CD4-positive, alpha-beta T cell treated with Interleukin-4 for 1 hour (primary cell): ENCODE results near the gene FLOT1.
A peak's percentile ranks its signal among the peaks of the same experiment; 100 is the strongest.
"Not testable (repeated sequence)": the region's sequence is repeated elsewhere in the genome, so short reads cannot be mapped to it uniquely, and the experiment has no call there.

Source experiments
- DNase-seq, 2 donors: peaks; one replicate each; pipeline ENCODE4 v3.0.0-alpha.2; 2020 to 2022

Gene FLOT1

DNA sequence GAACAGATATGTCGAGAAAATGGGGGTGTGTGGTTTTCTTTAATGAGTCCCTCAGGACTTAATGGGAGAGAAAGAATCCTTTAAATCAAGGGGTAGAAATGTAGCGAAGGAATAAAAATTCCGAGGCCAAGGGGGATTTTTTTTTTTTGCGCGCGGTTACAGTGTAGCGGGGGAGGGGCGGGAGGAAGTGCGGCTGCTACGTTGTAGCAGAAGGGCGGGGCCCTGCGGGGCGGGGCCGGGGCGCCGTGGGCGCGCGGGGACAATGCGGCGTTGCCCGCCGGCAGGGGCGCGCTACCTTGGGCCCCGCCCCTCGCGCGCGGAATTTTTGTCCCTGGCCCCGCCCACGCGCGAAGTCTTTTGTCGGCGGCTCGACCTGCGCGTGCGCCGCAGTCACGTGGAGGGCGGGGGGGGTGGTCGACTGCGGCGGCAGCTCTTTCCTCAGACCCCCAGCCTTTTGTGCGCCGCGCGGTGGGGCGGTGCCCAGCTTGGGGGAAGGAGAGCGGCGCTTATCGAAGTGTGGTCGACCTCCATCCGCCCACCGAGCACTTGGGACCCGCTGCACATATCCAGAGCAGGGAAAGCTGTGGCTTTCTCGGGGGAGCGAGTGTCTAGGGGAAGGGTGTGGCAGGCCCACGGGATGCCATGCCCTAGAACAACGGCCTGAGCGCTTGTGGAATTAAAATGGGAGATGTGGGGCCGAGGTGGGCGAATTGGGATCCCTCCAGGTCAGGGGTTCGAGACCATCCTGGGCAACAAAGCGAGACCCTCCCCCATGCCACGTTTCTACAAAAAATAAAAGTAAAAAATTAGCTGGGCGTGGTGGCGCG, 21.1 kb downstream of the FLOT1 start:
- peak; percentile 93 to 94 for DNase-seq

DNA sequence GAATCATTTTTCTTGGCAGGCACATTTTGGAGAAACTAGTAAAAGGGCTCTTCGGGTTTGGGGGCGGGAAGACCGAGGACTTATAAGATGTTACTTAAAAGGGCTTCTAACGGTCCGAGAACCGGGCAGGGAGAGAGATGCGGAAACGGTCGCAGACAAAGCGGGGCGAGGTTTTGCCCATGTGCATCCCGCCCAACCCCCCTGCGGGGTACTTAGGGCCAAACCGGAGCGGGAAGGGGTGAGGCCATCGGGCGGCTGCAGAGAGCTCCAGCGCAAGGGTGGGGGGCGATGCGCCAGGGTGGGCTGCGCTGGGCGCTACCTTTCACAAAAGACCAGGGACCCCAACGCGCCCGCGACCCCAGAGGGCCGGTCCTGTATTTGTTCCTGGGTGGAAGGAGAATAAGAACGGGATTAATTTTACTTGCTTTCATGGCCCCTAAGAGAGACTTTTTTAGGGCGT, 21.7 kb downstream of the FLOT1 start:
- peak; percentile 61 to 63 for DNase-seq

DNA sequence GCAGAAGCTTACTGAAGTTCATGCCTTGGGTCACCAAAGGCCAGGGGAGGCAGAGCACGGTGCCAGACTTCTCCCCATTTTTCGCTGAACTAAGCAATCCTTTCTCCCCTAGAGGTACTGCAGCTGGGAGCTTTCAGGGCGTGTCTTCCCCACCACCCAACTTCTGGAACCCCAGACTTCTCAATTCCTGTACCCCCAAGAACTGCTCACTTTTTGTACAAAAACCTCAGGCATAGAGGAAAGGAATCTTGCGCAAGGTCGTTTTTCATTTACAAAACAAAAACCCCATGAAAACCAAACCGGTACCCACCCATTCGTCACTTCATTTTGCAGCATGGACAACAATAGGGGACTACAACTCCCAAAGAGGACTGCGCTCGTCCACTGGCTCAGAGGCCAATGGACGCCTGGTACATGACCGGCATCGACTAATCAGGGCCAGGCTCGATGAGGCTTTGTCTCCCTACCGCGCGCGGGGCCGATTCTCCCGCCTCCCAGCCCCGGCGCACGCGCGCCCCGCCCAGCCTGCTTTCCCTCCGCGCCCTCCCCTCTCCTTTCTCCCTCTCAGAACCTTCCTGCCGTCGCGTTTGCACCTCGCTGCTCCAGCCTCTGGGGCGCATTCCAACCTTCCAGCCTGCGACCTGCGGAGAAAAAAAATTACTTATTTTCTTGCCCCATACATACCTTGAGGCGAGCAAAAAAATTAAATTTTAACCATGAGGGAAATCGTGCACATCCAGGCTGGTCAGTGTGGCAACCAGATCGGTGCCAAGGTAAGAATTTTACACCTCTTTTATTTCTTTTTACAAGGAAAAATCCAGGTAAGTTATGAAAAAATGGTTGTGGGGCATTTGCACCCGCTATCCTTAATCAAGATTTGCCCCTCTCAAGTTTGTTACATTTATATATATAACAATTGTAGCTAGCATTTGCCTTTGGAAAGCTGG, 22.4 kb downstream of the FLOT1 start, which contains the start of gene TUBB:
TUBB (plus strand) TSS at position 562 of the 947 bp plus-strand sequence; CDS start at position 717, 155 bp downstream.
- DNase-seq = peak; percentile 96

- no peak for DNase-seq
Measured at GRCh38 chr6:30719356-30719755, 23.1 kb downstream of the FLOT1 start.

DNA sequence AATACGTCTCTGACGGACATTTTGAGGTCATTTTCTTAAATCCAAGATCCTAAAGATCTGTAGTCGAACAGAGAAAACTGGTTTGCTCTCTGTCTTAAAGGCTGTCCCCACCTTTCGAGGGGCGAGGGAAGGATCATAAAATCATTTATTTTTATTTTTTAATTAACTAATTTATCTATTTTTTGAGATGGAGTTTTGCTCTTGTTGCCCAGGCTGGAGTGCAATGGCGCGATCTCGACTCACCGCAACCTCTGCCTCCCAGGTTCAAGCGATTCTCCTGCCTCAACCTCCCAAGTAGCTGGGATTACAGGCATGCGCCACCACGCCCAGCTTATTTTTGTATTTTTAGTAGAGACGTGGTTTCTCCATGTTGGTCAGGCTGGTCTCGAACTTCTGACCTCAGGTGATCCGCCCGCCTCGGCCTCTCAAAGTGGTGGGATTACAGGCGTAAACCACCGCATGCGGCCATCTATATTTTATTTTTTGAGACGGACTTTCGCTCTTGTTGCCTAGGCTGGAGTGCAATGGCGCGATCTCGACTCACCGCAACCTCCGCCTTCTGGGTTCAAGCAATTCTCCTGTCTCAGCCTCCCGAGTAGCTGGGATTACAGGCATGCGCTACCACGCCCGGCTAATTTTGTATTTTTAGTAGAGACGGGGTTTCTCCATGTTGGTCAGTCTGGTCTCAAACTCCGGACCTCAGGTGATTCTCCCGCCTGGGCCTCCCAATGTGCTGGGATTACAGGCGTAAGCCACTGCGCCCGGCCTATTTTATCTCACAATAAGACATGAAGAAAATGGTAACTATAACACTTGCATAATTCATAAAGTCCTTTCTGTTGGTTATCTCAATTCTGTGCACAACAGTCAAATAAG, 24.4 kb downstream of the FLOT1 start:
- DNase-seq = not testable (repeated sequence)

DNA sequence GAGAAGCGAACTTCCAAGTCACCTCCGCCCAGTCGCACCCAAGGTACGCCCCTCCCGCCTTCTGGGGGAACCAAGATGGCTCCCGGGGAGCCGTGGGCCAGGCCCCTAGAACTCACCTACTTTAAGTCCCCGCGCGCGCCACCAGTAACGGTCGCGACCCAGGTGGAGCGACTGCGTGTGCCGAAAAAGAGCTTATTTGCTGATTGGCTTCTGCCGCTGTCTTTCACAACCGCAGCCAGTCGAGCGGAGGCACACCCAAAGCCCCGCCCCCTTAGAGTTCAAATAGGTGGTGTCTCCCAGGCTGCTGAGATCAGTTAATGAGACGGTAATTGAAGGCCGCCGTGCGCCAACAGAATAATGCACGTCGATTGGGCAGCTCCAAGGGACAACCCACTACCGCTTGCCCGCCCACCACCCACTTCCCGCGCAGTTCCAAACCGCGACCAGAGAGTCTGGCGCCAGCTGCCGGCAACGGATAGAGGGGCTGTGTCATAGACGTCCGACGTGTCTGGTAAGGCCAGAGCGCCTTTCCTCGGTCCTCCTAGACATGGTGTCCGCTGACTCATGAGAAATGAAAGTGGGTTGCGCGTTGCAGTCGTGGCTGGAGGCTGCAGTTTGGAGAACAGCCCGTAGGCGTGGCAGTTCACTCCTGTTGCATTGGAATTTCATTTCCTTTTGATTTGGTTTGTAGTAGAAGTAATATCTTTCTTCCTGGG, 25.2 kb downstream of the FLOT1 start, which contains the start of gene MDC1:
MDC1 (minus strand) TSS at position 153 of the 716 bp plus-strand sequence. CDS start 2,106 bp downstream, outside the sequence.
- peak; percentile 100 for DNase-seq

- no peak for DNase-seq
Measured at GRCh38 chr6:30716879-30717128, 25.7 kb downstream of the FLOT1 start.

DNA sequence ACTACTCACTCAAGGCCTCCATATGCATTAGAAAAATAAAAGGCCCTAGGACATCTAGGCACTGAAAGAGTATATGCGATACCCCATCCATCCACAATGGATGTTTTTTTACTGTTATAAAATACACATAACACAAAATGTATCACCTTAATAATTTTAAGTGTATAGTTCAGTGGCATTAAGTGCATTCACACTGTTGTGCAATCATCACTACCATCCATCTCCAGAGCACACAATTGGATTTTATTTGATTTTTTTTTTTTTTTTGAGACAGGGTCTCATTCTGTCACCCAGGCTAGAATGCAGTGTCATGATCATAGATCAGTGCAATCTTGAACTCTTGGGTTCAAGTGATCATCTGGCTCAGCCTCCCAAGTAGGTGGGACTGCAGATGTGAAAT, 28.2 kb downstream of the FLOT1 start:
- no peak for DNase-seq

GRCh38 chr6:30712441-30712945, 30.0 kb downstream of the FLOT1 start:
- no peak for DNase-seq

DNA sequence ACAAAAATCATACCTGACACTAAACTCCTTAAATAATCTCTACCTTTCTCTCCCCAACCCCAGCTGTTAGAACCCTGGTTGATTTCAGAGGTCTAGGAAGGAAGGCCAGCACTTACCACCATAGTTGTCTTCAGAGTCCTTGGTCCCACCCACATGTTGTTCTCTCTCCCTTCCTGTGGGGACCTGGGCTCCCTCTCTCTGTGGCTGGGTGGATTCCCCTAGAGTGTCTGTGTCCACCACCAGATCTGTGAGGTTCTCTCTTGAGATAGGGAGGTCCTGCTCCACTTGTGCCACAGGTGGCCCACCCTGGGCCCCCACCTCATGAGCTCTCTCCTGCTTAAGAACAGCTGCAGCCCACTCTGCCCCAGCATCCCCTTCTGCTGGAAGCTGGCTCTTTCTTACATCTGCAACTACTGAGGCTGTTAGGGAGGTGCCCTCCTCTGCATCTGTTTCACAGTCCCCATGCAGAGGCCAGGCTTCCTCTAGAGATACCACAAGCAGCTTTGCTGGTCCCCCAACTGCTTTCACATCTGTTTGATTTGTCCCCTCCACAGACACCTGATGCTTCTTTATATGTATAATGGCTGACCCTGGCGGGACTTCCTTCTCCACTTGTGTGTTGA, 30.6 kb downstream of the FLOT1 start:
- DNase-seq = no peak

- no peak for DNase-seq
Measured at GRCh38 chr6:30709101-30709868, 33.2 kb downstream of the FLOT1 start.

GRCh38 chr6:30707281-30707850, 35.1 kb downstream of the FLOT1 start:
- no peak for DNase-seq

GRCh38 chr6:30705620-30706019, 36.9 kb downstream of the FLOT1 start:
- no peak for DNase-seq

DNA sequence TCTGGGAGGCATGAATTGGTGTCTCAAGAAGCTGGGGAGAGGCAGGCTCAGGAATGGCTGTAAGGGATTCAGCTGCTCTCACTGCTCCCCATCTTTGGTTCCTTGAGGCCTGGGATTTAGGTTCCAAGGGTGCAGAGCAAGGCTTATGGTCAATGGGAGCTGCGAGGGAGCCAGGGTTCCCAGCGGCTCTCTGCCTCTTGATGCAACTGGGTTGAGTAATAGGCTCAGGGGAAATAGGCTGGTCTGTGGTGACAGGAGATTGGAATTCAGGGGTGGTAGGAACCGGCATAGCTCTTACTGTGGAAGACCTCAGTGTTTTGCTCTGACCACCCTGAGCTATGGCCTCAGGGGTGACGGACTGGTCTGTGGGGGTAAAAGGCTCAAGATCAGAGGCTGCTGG, 38.7 kb downstream of the FLOT1 start:
- DNase-seq = no peak

DNA sequence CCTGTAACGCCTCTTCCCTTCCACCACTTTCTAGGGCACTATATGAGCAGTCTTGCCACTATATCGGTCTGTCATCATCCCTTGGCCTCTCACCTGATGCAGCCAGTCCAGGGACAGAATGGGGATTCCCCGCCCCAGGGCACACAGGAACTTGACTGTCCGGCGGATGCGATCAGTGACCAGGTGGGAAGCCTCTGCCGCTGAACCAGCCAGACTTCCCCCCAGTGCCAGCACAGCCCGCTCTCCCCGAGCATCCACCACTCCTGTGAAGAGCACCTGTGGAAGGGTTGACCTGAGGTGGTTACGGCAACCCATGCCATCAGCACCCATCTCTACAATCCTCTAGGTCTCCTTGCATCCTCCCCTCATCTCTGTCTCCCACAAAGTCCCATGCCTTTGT, 39.5 kb downstream of the FLOT1 start:
- DNase-seq = no peak

- DNase-seq = no peak
Measured at GRCh38 chr6:30700340-30700739, 42.1 kb downstream of the FLOT1 start.

GRCh38 chr6:30696432-30696831, 46.1 kb downstream of the FLOT1 start:
- DNase-seq = no peak

GRCh38 chr6:30691208-30691847, 51.2 kb downstream of the FLOT1 start:
- no peak for DNase-seq

GRCh38 chr6:30690403-30691207, 51.9 kb downstream of the FLOT1 start, which contains the start of gene NRM:
NRM (minus strand) TSS chr6:30690984; CDS start chr6:30690974, 10 bp downstream.
- DNase-seq = peak; percentile 59 to 69
